ENCODE data around the gene MLPH. TPM values are rescaled to one million over a fixed set of nuclear protein-coding genes. Genes with fewer than 3 reads are reported as not detected.

Gene MLPH
- total and polyA plus RNA-seq, 2 of the 13 experiments (the other 11 are each of a cell fraction or from before 2014, with no cell fraction given) = 0.12 TPM; not detected in 1

DNA sequence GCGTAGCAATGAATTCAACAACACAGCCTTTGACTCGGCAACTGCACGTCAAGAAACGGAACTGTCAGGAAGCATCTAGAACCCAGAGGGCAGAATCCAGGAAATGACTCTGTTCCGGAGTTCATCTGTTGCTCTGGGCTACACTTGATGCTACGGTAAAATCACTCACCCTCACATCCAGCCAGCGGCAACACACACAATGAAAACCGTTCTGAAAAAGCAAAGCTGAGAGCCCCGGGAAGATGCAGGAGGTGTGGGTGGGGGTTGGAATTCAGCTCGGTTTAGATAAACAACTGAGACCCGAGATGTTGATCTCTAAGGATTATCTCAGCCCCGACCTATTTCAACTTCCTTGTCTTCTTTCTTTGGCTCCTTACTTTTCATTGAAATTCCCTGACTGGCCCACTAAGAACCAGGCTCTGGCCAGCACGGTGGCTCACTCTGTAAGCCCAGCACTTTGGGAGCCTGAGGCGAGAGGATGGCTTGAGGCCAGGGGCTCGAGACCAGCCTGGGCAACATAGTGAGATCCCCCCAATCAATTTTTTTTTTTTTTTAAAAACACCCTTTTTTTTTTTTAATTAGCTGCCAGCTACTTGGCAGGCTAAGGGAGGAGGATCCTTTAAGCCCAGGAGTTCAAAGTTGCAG, 116.8 kb downstream of the MLPH start (continued):
- TF ChIP-seq, protein P1, sequence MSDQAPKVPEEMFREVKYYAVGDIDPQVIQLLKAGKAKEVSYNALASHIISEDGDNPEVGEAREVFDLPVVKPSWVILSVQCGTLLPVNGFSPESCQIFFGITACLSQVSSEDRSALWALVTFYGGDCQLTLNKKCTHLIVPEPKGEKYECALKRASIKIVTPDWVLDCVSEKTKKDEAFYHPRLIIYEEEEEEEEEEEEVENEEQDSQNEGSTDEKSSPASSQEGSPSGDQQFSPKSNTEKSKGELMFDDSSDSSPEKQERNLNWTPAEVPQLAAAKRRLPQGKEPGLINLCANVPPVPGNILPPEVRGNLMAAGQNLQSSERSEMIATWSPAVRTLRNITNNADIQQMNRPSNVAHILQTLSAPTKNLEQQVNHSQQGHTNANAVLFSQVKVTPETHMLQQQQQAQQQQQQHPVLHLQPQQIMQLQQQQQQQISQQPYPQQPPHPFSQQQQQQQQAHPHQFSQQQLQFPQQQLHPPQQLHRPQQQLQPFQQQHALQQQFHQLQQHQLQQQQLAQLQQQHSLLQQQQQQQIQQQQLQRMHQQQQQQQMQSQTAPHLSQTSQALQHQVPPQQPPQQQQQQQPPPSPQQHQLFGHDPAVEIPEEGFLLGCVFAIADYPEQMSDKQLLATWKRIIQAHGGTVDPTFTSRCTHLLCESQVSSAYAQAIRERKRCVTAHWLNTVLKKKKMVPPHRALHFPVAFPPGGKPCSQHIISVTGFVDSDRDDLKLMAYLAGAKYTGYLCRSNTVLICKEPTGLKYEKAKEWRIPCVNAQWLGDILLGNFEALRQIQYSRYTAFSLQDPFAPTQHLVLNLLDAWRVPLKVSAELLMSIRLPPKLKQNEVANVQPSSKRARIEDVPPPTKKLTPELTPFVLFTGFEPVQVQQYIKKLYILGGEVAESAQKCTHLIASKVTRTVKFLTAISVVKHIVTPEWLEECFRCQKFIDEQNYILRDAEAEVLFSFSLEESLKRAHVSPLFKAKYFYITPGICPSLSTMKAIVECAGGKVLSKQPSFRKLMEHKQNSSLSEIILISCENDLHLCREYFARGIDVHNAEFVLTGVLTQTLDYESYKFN (CRISPR knock-in tag; conservative IDR thresholded peaks at IDR 0.05) = peak; percentile 37; the same call in 1 of the 2 replicates
- 0 out of 2 replicates have a peak, but pooled peaks have one; percentile 28 for TF ChIP-seq GABPB1 (CRISPR knock-in tag; IDR thresholded peaks at IDR 0.05)
- TF ChIP-seq NFYB (CRISPR knock-in tag; IDR thresholded peaks at IDR 0.05) = no peak
- no peak for TF ChIP-seq MAFK (conservative IDR thresholded peaks at IDR 0.05 in 1 of 2, IDR thresholded peaks at IDR 0.05 in 1 of 2; ENCODE audit: low read length in 2 of 2)
- no peak for TF ChIP-seq ZNF605 (CRISPR knock-in tag; IDR thresholded peaks at IDR 0.05)
- TF ChIP-seq NFE2L1 (CRISPR knock-in tag; IDR thresholded peaks at IDR 0.05; ENCODE audit: borderline replicate concordance) = no peak
- TF ChIP-seq ZC3H13 (CRISPR knock-in tag; IDR thresholded peaks at IDR 0.05) = 0 out of 2 replicates have a peak, but pooled peaks have one; percentile 28
- TF ChIP-seq ETV5 (CRISPR knock-in tag; IDR thresholded peaks at IDR 0.05; ENCODE audit: borderline replicate concordance) = peak; percentile 92; the same call in 1 of the 2 replicates
- TF ChIP-seq KIAA2018 (CRISPR knock-in tag; IDR thresholded peaks at IDR 0.05; ENCODE audit: borderline replicate concordance) = no peak
- TF ChIP-seq, protein P2, sequence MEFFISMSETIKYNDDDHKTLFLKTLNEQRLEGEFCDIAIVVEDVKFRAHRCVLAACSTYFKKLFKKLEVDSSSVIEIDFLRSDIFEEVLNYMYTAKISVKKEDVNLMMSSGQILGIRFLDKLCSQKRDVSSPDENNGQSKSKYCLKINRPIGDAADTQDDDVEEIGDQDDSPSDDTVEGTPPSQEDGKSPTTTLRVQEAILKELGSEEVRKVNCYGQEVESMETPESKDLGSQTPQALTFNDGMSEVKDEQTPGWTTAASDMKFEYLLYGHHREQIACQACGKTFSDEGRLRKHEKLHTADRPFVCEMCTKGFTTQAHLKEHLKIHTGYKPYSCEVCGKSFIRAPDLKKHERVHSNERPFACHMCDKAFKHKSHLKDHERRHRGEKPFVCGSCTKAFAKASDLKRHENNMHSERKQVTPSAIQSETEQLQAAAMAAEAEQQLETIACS (CRISPR knock-in tag; IDR thresholded peaks at IDR 0.05) = no peak
- no peak for TF ChIP-seq IRX3 (CRISPR knock-in tag; IDR thresholded peaks at IDR 0.05; ENCODE audit: borderline replicate concordance, low read depth)
- no peak for TF ChIP-seq RXRA (CRISPR knock-in tag; IDR thresholded peaks at IDR 0.05)
- no peak for TF ChIP-seq GPBP1L1 (CRISPR knock-in tag; IDR thresholded peaks at IDR 0.05)
- no peak for TF ChIP-seq ZNF572 (CRISPR knock-in tag; IDR thresholded peaks at IDR 0.05)
- no peak for TF ChIP-seq WIZ (CRISPR knock-in tag; IDR thresholded peaks at IDR 0.05)
